ENCODE results near the gene KRTAP8-1. TPM values are rescaled to one million over a fixed set of nuclear protein-coding genes. Genes with fewer than 3 reads are reported as not detected.

The KRTAP8-1 gene
- total RNA-seq: not detected in 2 replicates

GRCh38 chr21:30813174-30813573 is at the start of gene KRTAP8-1:
KRTAP8-1 (minus strand) TSS chr21:30813274; CDS start chr21:30813220, 54 bp downstream.

DNA sequence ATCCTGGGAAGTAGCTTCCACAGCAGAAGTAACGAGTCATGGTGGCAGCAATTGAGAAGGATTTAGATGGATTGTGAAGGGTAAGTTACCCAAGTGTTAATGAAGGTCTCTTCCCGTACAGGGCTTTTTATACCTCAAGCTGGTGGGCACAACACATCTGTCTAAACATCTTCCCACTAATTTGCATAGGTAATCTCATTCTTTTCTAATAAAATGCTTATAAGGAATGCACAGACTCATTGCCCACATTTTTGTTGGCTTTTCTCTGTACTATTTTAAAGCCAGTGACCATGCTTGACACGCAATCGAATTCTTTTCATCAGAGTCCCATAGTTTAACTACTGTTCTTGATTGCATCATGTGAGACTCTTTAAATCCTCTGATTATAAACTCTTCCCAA is 16.6 kb upstream of the KRTAP8-1 start, which contains the start of gene KRTAP7-1:
TSS of gene KRTAP7-1 (minus strand) at position 101 of the 400 bp plus-strand sequence. CDS start at position 40, 61 bp downstream.

Other genes with a start within 250 kb of the KRTAP8-1 start
- not detected in 2 replicates for gene KRTAP22-2, start 222.9 kb downstream of the KRTAP8-1 start, total RNA-seq
- gene KRTAP6-3, start 220.8 kb downstream of the KRTAP8-1 start, total RNA-seq: not detected in 2 replicates
- gene KRTAP6-2, start 214.4 kb downstream of the KRTAP8-1 start, total RNA-seq: not detected in 2 replicates
- gene KRTAP22-1, start 212.2 kb downstream of the KRTAP8-1 start, total RNA-seq: not detected in 2 replicates
- not detected in 2 replicates for gene KRTAP6-1, start 199.3 kb downstream of the KRTAP8-1 start, total RNA-seq
- not detected in 2 replicates for gene KRTAP20-1, start 196.8 kb downstream of the KRTAP8-1 start, total RNA-seq
- gene KRTAP20-4, start 192.6 kb downstream of the KRTAP8-1 start, total RNA-seq: not detected in 2 replicates
- gene KRTAP20-2, start 178.1 kb downstream of the KRTAP8-1 start, total RNA-seq: not detected in 2 replicates
- gene KRTAP20-3, start 170.4 kb downstream of the KRTAP8-1 start, total RNA-seq: not detected in 2 replicates
- gene KRTAP21-3, start 94.5 kb downstream of the KRTAP8-1 start, total RNA-seq: not detected in 2 replicates
- gene KRTAP21-2, start 66.0 kb downstream of the KRTAP8-1 start, total RNA-seq: not detected in 2 replicates
- not detected in 2 replicates for gene KRTAP21-1, start 57.8 kb downstream of the KRTAP8-1 start, total RNA-seq
- not detected in 2 replicates for gene KRTAP7-1, start 16.5 kb upstream of the KRTAP8-1 start, total RNA-seq
- gene KRTAP11-1, start 68.3 kb upstream of the KRTAP8-1 start, total RNA-seq: not detected in 2 replicates
- gene KRTAP19-8, start 225.2 kb upstream of the KRTAP8-1 start, total RNA-seq: not detected in 2 replicates

Measured in bronchus fibroblast of lung (primary cell).